IMR-90 (cell line): Measurements from ENCODE around the gene AQP5. TPM values are rescaled to one million over a fixed set of nuclear protein-coding genes. Genes with fewer than 3 reads are reported as not detected.

Experiments
- ATAC-seq: fragments of 200-7000 bp; cut with Tn5 transposase; 2 replicates; pipeline ENCODE4 v1.9.1; 2020; ENCODE audit warnings: low read depth, mild to moderate bottlenecking, moderate library complexity
- BruUV-seq: library from RNA; stranded (reverse); fragments of 400-500 nt; replicated peaks from 2 replicates; lab custom pipeline; 2021; lab: Mats Ljungman, UMichigan
- CTCF ChIA-PET: fragments of 300-600 bp; formaldehyde crosslinking; extraction: SDS; loops from one replicate; lab custom pipeline; 2021; ENCODE audit warnings: antibody characterized with exemption; lab: Yijun Ruan, JAX
- POLR2A ChIA-PET: fragments of 300-600 bp; sonication (Branson Sonifier 250); formaldehyde crosslinking; loops from one replicate; lab custom pipeline; 2022; ENCODE audit warnings: antibody characterized with exemption; ENCODE audit not compliant: unreplicated experiment; lab: Charles Lee
- DNase-seq: peaks from one replicate; pipeline ENCODE4 v3.0.0; 2013
- H2AFZ ChIP-seq: replicated peaks from 2 replicates; pipeline ENCODE3; 2013; ENCODE audit warnings: low read length, mild to moderate bottlenecking; ENCODE audit not compliant: poor library complexity
- H2AK5ac ChIP-seq: 2 replicates; pipeline ENCODE4 v1.6.1; 2013; ENCODE audit warnings: low read depth, low read length, inconsistent platforms
- H2AK9ac ChIP-seq: replicated peaks from 2 replicates; pipeline ENCODE3; 2013; ENCODE audit warnings: mild to moderate bottlenecking, low read depth, low read length, moderate library complexity; ENCODE audit not compliant: poor library complexity
- H2BK120ac ChIP-seq: 2 replicates; pipeline ENCODE4 v1.6.1; 2013; ENCODE audit warnings: low read depth, low read length, inconsistent platforms
- H2BK15ac ChIP-seq: 3 replicates; pipeline ENCODE4 v1.6.1; 2013; ENCODE audit warnings: low read depth, low read length, inconsistent platforms
- H2BK20ac ChIP-seq: 2 replicates; pipeline ENCODE4 v1.6.1; 2013; ENCODE audit warnings: low read depth, mild to moderate bottlenecking, inconsistent platforms, low read length, moderate library complexity
- H2BK5ac ChIP-seq: 2 replicates; pipeline ENCODE4 v1.6.1; 2013; ENCODE audit warnings: mild to moderate bottlenecking, low read depth, low read length, inconsistent platforms; ENCODE audit not compliant: poor library complexity, severe bottlenecking
- H3K14ac ChIP-seq: replicated peaks from 2 replicates; pipeline ENCODE4 v1.6.1; 2013; ENCODE audit warnings: low read depth, low read length, inconsistent platforms
- H3K18ac ChIP-seq: 2 replicates; pipeline ENCODE4 v1.6.1; 2013; ENCODE audit warnings: low read depth, low read length, control low read depth
- H3K23ac ChIP-seq: 2 replicates; pipeline ENCODE4 v1.6.1; 2013; ENCODE audit warnings: low read depth, low read length, inconsistent platforms
- H3K27ac ChIP-seq: 2 replicates; pipeline ENCODE4 v1.5.1; 2013; ENCODE audit warnings: mild to moderate bottlenecking, control low read depth, low read length; ENCODE audit not compliant: insufficient read depth
- H3K27me3 ChIP-seq: 2 replicates; pipeline ENCODE4 v1.6.1; 2013; ENCODE audit warnings: low read length; ENCODE audit not compliant: control insufficient read depth, insufficient read depth
- H3K36me3 ChIP-seq: 2 replicates; pipeline ENCODE4 v1.6.1; 2013; ENCODE audit warnings: low read length, mixed read lengths; ENCODE audit not compliant: control insufficient read depth, insufficient read depth
- H3K4ac ChIP-seq: 2 replicates; pipeline ENCODE4 v1.6.1; 2013; ENCODE audit warnings: low read depth, low read length, inconsistent platforms
- H3K4me1 ChIP-seq: 2 replicates; pipeline ENCODE4 v1.6.1; 2013; ENCODE audit warnings: low read length, mixed read lengths; ENCODE audit not compliant: control insufficient read depth, insufficient read depth
- H3K4me2 ChIP-seq: 2 replicates; pipeline ENCODE4 v1.6.1; 2013; ENCODE audit warnings: low read depth, mild to moderate bottlenecking, control low read depth, low read length, moderate library complexity
- H3K4me3 ChIP-seq: 2 replicates; pipeline ENCODE4 v1.5.1; 2013; ENCODE audit warnings: low read depth, mild to moderate bottlenecking, control low read depth, low read length, moderate library complexity; ENCODE audit not compliant: insufficient read depth
- H3K56ac ChIP-seq: 2 replicates; pipeline ENCODE4 v1.6.1; 2013; ENCODE audit warnings: low read length, inconsistent platforms; ENCODE audit not compliant: insufficient read depth; ENCODE audit errors: extremely low read depth
- H3K79me1 ChIP-seq, 2 experiments: 2 replicates each; pipeline ENCODE4 v1.6.1; 2013; ENCODE audit warnings: low read length in 2 of 2, inconsistent platforms in 1 of 2, low read depth in 1 of 2
- H3K9ac ChIP-seq: 2 replicates; pipeline ENCODE4 v1.6.1; 2013; ENCODE audit warnings: low read depth, low read length, control low read depth
- H3K9me1 ChIP-seq: 2 replicates; pipeline ENCODE4 v1.6.1; 2013; ENCODE audit warnings: low read length, inconsistent platforms; ENCODE audit not compliant: insufficient read depth
- H3K9me3 ChIP-seq: 2 replicates; pipeline ENCODE4 v1.6.1; 2013; ENCODE audit warnings: low read length; ENCODE audit not compliant: control insufficient read depth, insufficient read depth
- H4K20me1 ChIP-seq: 2 replicates; pipeline ENCODE4 v1.6.1; 2013; ENCODE audit warnings: low read length, inconsistent platforms; ENCODE audit not compliant: insufficient read depth
- H4K5ac ChIP-seq: 2 replicates; pipeline ENCODE4 v1.6.1; 2013; ENCODE audit warnings: mild to moderate bottlenecking, low read depth, low read length, control low read depth
- H4K8ac ChIP-seq, 2 experiments: 2 replicates each; pipeline ENCODE4 v1.6.1; 2013; ENCODE audit warnings: low read depth in 2 of 2, low read length in 2 of 2, control low read depth in 1 of 2, inconsistent platforms in 1 of 2
- H4K91ac ChIP-seq: 2 replicates; pipeline ENCODE4 v1.6.1; 2013; ENCODE audit warnings: low read depth, low read length, inconsistent platforms; ENCODE audit not compliant: insufficient read depth
- BHLHE40 ChIP-seq: fragments of 150-350 bp; IDR thresholded peaks from 2 replicates; pipeline ENCODE4 v1.6.1; 2016; ENCODE audit warnings: mild to moderate bottlenecking, low read depth, low read length
- MAFK ChIP-seq: IDR thresholded peaks from 2 replicates; pipeline ENCODE4 v1.6.1; 2012; ENCODE audit warnings: low read depth, low read length, improper control_type of control experiment
- RFX5 ChIP-seq: IDR thresholded peaks from 2 replicates; pipeline ENCODE4 v1.8.0; 2012; ENCODE audit warnings: low read depth, mild to moderate bottlenecking, low read length, moderate library complexity
- WGBS, 2 experiments: methylation state at CpG; one replicate each; pipeline versions ENCODE4 v1.1.5 to v1.1.7; 2013; ENCODE audit warnings: missing lambda C conversion rate in 2 of 2; ENCODE audit not compliant: insufficient read length in 1 of 2; ENCODE audit errors: extremely low coverage in 2 of 2; 5-methylcytosine and 5-hydroxymethylcytosine counted together
- dilution Hi-C: fragments of 300-500 bp; cut with HindIII; formaldehyde crosslinking; loops from one replicate; pipeline ENCODE4 v1.14.3; 2018; ENCODE audit warnings: low sequenced_read_pairs; ENCODE audit not compliant: unreplicated experiment
- in situ Hi-C: fragments of 300-500 bp; cut with MboI; formaldehyde crosslinking; loops from 3 replicates; pipeline ENCODE4 v1.14.3; 2019; ENCODE audit warnings: low sequenced_read_pairs, inconsistent platforms, mixed read lengths
- intact Hi-C: fragments of 100-400 bp; cut with micrococcal nuclease; formaldehyde crosslinking; loops from 2 replicates; pipeline ENCODE4 v1.10.0; 2022
- polyA plus RNA-seq, 3 experiments: library from polyadenylated mRNA; depleted of rRNA; stranded (reverse); fragments of >200 nt; gene quantifications; 2 replicates each; pipeline ENCODE4 v1.2.3, GENCODE V29; 2012; ENCODE audit warnings: low replicate concordance in 1 of 3
- total RNA-seq: library from RNA; depleted of rRNA; stranded (reverse); fragments of >200 nt; gene quantifications from 2 replicates; pipeline ENCODE4 v1.2.3, GENCODE V29; 2012
- TF ChIP-seq, protein P1 (sequence below): conservative IDR thresholded peaks from 2 replicates; pipeline ENCODE4 v1.5.1; 2012; ENCODE audit warnings: mild to moderate bottlenecking, low read depth, low read length, improper control_type of control experiment

Gene AQP5
- total and polyA plus RNA-seq, 2 of the 4 experiments (the other 2 are of a cell fraction) = not detected

DNA sequence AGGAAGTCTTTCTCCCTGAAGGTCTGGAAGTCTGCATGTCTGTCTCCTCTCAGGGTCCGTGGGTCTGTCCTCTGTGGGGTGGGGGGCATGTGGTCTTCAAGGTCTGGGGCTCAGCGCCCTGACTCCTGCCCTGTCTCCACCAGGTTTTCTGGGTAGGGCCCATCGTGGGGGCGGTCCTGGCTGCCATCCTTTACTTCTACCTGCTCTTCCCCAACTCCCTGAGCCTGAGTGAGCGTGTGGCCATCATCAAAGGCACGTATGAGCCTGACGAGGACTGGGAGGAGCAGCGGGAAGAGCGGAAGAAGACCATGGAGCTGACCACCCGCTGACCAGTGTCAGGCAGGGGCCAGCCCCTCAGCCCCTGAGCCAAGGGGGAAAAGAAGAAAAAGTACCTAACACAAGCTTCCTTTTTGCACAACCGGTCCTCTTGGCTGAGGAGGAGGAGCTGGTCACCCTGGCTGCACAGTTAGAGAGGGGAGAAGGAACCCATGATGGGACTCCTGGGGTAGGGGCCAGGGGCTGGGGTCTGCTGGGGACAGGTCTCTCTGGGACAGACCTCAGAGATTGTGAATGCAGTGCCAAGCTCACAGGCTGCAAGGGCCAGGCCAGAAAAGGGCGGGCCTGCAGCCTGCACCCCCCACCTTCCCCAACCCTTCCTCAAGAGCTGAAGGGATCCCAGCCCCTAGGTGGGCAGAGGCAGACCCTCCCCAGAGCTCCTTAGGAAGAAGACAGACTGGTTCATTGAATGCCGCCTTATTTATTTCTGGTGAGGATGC, 3.4 kb downstream of the AQP5 start:
- Histone ChIP-seq H2AK5ac (no peak overlapping the region), H3K4me2 (no peak overlapping the region), H4K5ac (no peak overlapping the region), H3K23ac (no peak overlapping the region), H2BK5ac (no peak overlapping the region), H4K8ac (no peak overlapping the region), H3K4me1 (no peaks in the 10 kb centered on the region), H2BK15ac (no peak overlapping the region), H2AFZ (no peak overlapping the region), H3K56ac (no peak overlapping the region), H3K36me3 (no peaks in the 10 kb centered on the region), H3K4me3 (no peak overlapping the region), H3K9ac (no peak overlapping the region), H3K9me3 (no peaks in the 10 kb centered on the region), H3K14ac (no peak overlapping the region), H2BK20ac (no peak overlapping the region), H2BK120ac (no peak overlapping the region), H3K27me3 (peaks cover 86% of the 10 kb centered on the region), H2AK9ac (no peak overlapping the region), H4K20me1 (no peaks in the 10 kb centered on the region), H3K27ac (no peak overlapping the region), H3K18ac (no peak overlapping the region), H3K9me1 (no peaks in the 10 kb centered on the region), H4K91ac (no peak overlapping the region), H3K4ac (no peak overlapping the region), H3K79me1 (no peaks in the 10 kb centered on the region)
- dilution Hi-C loops (no loop called here), in situ Hi-C loops (loop anchor here (10.0 kb wide), 1 partner anchor 190 kb away; no protein-coding TSS in a partner anchor), intact Hi-C loops (loop anchor here (10.0 kb wide), 1 partner anchor 210 kb away; no protein-coding TSS in a partner anchor)
- TF ChIP-seq MAFK = no peak
- no peak for TF ChIP-seq RFX5
- TF ChIP-seq, protein P1, sequence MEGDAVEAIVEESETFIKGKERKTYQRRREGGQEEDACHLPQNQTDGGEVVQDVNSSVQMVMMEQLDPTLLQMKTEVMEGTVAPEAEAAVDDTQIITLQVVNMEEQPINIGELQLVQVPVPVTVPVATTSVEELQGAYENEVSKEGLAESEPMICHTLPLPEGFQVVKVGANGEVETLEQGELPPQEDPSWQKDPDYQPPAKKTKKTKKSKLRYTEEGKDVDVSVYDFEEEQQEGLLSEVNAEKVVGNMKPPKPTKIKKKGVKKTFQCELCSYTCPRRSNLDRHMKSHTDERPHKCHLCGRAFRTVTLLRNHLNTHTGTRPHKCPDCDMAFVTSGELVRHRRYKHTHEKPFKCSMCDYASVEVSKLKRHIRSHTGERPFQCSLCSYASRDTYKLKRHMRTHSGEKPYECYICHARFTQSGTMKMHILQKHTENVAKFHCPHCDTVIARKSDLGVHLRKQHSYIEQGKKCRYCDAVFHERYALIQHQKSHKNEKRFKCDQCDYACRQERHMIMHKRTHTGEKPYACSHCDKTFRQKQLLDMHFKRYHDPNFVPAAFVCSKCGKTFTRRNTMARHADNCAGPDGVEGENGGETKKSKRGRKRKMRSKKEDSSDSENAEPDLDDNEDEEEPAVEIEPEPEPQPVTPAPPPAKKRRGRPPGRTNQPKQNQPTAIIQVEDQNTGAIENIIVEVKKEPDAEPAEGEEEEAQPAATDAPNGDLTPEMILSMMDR = no peak
- TF ChIP-seq BHLHE40 = no peak
- ATAC-seq = no peak
- DNase-seq = no peak
- ChIA-PET POLR2A (no interaction called here), CTCF (no interaction called here)
- WGBS, 2 experiments = no CpG with 5 or more reads among the region's 13 CpGs
- no TSS peak for BruUV-seq
